Osteoblast (primary cell): Measurements from ENCODE around the gene POU6F1. TPM values are rescaled to one million over a fixed set of nuclear protein-coding genes. Genes with fewer than 3 reads are reported as not detected.
A peak's percentile ranks its signal among the peaks of the same experiment; 100 is the strongest.

ENCODE experiments used
- DNase-seq: peaks from one replicate; pipeline ENCODE4 v3.0.0; 2011; ENCODE audit warnings: low spot score, mixed read lengths; ENCODE audit not compliant: insufficient read length; ENCODE audit errors: missing footprints
- H2AFZ ChIP-seq: 2 replicates; pipeline ENCODE4 v1.6.0; 2011; ENCODE audit warnings: mild to moderate bottlenecking, low read length
- H3K27ac ChIP-seq: 2 replicates; pipeline ENCODE4 v1.5.1; 2011; ENCODE audit warnings: mild to moderate bottlenecking, low read depth, low read length, moderate library complexity
- H3K27me3 ChIP-seq: 2 replicates; pipeline ENCODE4 v1.6.0; 2012; ENCODE audit warnings: mild to moderate bottlenecking, control low read depth, inconsistent platforms, low read length, moderate library complexity; ENCODE audit not compliant: insufficient read depth
- H3K36me3 ChIP-seq: 2 replicates; pipeline ENCODE4 v1.5.1; 2011; ENCODE audit warnings: mild to moderate bottlenecking, low read length, control low read depth, moderate library complexity; ENCODE audit not compliant: insufficient read depth
- H3K4me1 ChIP-seq: 2 replicates; pipeline ENCODE4 v1.5.1; 2011; ENCODE audit warnings: mild to moderate bottlenecking, low read length, control low read depth, moderate library complexity; ENCODE audit not compliant: insufficient read depth
- H3K4me2 ChIP-seq: 2 replicates; pipeline ENCODE4 v1.6.0; 2011; ENCODE audit warnings: mild to moderate bottlenecking, low read length; ENCODE audit not compliant: insufficient read depth
- H3K4me3 ChIP-seq: fragments of 200-600 bp; sonication (generic); 3 replicates; pipeline ENCODE4 v1.5.1; 2012; ENCODE audit warnings: mild to moderate bottlenecking, low read length, inconsistent platforms; ENCODE audit not compliant: insufficient read depth
- H3K79me2 ChIP-seq: 2 replicates; pipeline ENCODE4 v1.6.0; 2012; ENCODE audit warnings: mild to moderate bottlenecking, low read length, control low read depth, inconsistent platforms; ENCODE audit not compliant: insufficient read depth
- H3K9me3 ChIP-seq: 2 replicates; pipeline ENCODE4 v1.5.1; 2011; ENCODE audit warnings: low read depth, low read length, control low read depth
- H4K20me1 ChIP-seq: 2 replicates; pipeline ENCODE4 v1.6.0; 2012; ENCODE audit warnings: mild to moderate bottlenecking, low read length, control low read depth; ENCODE audit not compliant: insufficient read depth
- total RNA-seq: library from RNA; depleted of rRNA; stranded (reverse); fragments of >200 nt; gene quantifications from 2 replicates; pipeline ENCODE4 v1.2.3, GENCODE V29; 2012
- TF ChIP-seq, protein P1 (sequence below): IDR thresholded peaks from 2 replicates; pipeline ENCODE4 v1.5.1; 2011; ENCODE audit warnings: mild to moderate bottlenecking, low read depth, low read length, moderate library complexity; ENCODE audit errors: extremely low read depth

POU6F1 gene
- total RNA-seq, 1 donor: 7.6 TPM

DNA sequence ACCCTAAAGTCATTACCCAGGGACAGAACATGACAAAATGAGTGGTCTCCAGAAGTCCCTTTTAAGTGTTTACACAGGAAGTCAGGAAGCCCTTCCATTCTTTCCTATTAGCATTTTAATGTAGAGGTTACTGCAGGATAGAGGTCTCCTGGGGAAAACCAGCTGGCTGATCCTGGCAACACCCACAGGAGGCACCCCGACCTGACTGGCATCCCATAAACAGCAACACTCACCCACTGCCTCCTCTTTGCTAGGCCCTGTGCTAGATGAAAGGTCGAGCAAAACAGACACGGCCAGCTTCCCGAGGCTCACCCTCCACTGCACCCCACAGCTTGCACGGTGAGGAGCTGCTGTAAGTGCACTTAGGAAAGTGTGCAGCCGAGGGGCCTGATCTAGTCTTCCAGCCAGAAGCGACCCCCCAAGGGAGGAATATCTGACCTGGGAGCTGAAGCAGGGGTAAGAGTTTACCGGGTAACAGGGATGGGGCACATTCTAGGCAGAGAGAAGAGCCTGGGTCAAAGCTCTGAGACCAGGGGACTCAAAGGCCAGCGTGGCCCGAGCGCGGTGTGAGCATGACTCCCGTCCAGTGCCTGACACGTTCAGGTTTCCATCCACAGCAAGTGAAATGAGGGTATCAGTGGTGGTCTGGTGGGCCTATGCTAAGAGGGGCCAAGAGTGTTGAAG, 29.8 kb upstream of the POU6F1 start:
- H2AFZ ChIP-seq: no peak overlapping the region
- H3K79me2 ChIP-seq: peaks cover 42% of the 10 kb centered on the region
- TF ChIP-seq, protein P1, sequence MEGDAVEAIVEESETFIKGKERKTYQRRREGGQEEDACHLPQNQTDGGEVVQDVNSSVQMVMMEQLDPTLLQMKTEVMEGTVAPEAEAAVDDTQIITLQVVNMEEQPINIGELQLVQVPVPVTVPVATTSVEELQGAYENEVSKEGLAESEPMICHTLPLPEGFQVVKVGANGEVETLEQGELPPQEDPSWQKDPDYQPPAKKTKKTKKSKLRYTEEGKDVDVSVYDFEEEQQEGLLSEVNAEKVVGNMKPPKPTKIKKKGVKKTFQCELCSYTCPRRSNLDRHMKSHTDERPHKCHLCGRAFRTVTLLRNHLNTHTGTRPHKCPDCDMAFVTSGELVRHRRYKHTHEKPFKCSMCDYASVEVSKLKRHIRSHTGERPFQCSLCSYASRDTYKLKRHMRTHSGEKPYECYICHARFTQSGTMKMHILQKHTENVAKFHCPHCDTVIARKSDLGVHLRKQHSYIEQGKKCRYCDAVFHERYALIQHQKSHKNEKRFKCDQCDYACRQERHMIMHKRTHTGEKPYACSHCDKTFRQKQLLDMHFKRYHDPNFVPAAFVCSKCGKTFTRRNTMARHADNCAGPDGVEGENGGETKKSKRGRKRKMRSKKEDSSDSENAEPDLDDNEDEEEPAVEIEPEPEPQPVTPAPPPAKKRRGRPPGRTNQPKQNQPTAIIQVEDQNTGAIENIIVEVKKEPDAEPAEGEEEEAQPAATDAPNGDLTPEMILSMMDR: no peak
- H3K36me3 ChIP-seq: peaks cover 33% of the 10 kb centered on the region
- H4K20me1 ChIP-seq: no peaks in the 10 kb centered on the region
- no peaks in the 10 kb centered on the region for H3K9me3 ChIP-seq
- DNase-seq: no peak
- no peak overlapping the region for H3K4me3 ChIP-seq
- no peak overlapping the region for H3K4me2 ChIP-seq
- H3K27me3 ChIP-seq: no peaks in the 10 kb centered on the region
- peaks cover 10% of the 10 kb centered on the region for H3K4me1 ChIP-seq
- H3K27ac ChIP-seq: no peak overlapping the region

- H3K4me3 ChIP-seq: peak overlapping the region; percentile 13
- peaks cover 16% of the 10 kb centered on the region for H3K4me1 ChIP-seq
- peaks cover 49% of the 10 kb centered on the region for H3K79me2 ChIP-seq
- TF ChIP-seq, protein P1: no peak
- H3K27ac ChIP-seq: peak overlapping the region; percentile 44
- peak overlapping the region; percentile 57 for H3K4me2 ChIP-seq
- no peaks in the 10 kb centered on the region for H4K20me1 ChIP-seq
- no peaks in the 10 kb centered on the region for H3K27me3 ChIP-seq
- peak overlapping the region; percentile 59 for H2AFZ ChIP-seq
- peaks cover 46% of the 10 kb centered on the region for H3K36me3 ChIP-seq
- peak; percentile 88 for DNase-seq
- no peaks in the 10 kb centered on the region for H3K9me3 ChIP-seq
These were observed 28.5 kb upstream of the POU6F1 start for GRCh38 chr12:51246254-51246853.

DNA sequence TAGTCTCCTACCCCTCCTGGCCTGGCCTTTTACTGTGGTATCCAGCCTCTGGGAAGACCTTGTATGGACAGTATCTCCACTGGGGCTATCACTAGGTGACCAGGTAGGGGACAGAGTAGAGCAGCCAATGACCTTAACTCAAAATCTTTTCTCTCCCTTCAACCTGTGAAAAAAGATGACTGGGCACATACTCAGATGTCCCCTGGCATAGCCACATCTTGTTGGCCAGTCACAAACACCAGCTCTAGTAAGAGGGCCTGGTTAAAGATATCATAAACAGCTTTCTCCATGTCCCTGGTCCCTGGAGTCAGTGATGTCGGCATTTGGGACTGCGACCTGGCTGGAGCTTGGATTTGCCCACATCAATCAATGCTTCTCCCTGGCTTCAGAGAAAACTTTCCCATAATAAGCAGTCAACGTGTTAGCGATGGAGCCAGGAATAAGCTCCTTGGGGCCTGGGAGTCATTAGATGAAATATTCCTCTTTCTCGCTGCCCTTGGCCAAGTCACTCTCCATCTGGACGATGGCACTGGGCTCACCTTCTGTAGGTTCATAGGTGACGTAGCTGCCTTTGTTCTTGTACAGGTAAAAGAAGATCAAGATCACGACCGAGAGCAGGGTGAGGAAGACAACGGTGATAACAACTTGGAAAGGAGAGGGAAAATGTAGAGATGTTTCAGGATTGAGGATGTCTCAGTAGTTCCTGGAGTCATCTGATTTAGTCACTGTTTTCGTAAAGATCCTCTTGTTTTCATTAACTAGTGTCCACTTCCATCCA, 27.8 kb upstream of the POU6F1 start:
- H3K36me3 ChIP-seq: peaks cover 49% of the 10 kb centered on the region
- H3K79me2 ChIP-seq: peaks cover 48% of the 10 kb centered on the region
- H3K4me3 ChIP-seq: peak overlapping the region; percentile 13
- H3K9me3 ChIP-seq: no peaks in the 10 kb centered on the region
- H4K20me1 ChIP-seq: peaks cover 1% of the 10 kb centered on the region
- peak overlapping the region; percentile 44 for H3K27ac ChIP-seq
- no peaks in the 10 kb centered on the region for H3K27me3 ChIP-seq
- peak overlapping the region; percentile 59 for H2AFZ ChIP-seq
- DNase-seq: no peak
- peaks cover 23% of the 10 kb centered on the region for H3K4me1 ChIP-seq
- peak overlapping the region; percentile 57 for H3K4me2 ChIP-seq
- TF ChIP-seq, protein P1: no peak

GRCh38 chr12:51244269-51244668, 26.4 kb upstream of the POU6F1 start:
- H4K20me1 ChIP-seq: peaks cover 6% of the 10 kb centered on the region
- peaks cover 58% of the 10 kb centered on the region for H3K79me2 ChIP-seq
- H3K4me3 ChIP-seq: no peak overlapping the region
- DNase-seq: no peak
- H2AFZ ChIP-seq: no peak overlapping the region
- peaks cover 52% of the 10 kb centered on the region for H3K36me3 ChIP-seq
- H3K4me1 ChIP-seq: peaks cover 34% of the 10 kb centered on the region
- TF ChIP-seq, protein P1: no peak
- no peak overlapping the region for H3K4me2 ChIP-seq
- H3K9me3 ChIP-seq: no peaks in the 10 kb centered on the region
- no peaks in the 10 kb centered on the region for H3K27me3 ChIP-seq
- peak overlapping the region; percentile 3 for H3K27ac ChIP-seq
